AG04449 (cell line): ENCODE data around the gene SLC16A5.
A peak's percentile ranks its signal among the peaks of the same experiment; 100 is the strongest.
"Not testable (repeated sequence)": the region's sequence is repeated elsewhere in the genome, so short reads cannot be mapped to it uniquely, and the experiment has no call there.

ENCODE experiments used
- CTCF ChIA-PET: fragments of 350-600 bp; formaldehyde crosslinking; extraction: SDS; loops from one replicate; lab custom pipeline; 2021; ENCODE audit warnings: antibody characterized with exemption; lab: Yijun Ruan, JAX
- POLR2A ChIA-PET: fragments of 400-600, 350-600 bp; formaldehyde crosslinking; extraction: SDS; loops from one replicate; lab custom pipeline; 2020; ENCODE audit warnings: antibody characterized with exemption, inconsistent platforms; lab: Yijun Ruan, JAX
- DNase-seq: peaks from one replicate; pipeline ENCODE4 v3.0.0-alpha.2; 2010; ENCODE audit warnings: low read depth, low spot score
- H3K4me3 ChIP-seq: 2 replicates; pipeline ENCODE4 v1.5.1; 2011; ENCODE audit warnings: low read depth, mild to moderate bottlenecking, control low read depth, low read length
- TF ChIP-seq, protein P1 (sequence below): IDR thresholded peaks from one replicate; pipeline ENCODE4 v1.5.1; 2011; ENCODE audit warnings: mild to moderate bottlenecking, moderate library complexity, low read length, control low read depth, inconsistent platforms; ENCODE audit not compliant: insufficient read depth; ENCODE audit errors: missing control alignments

SLC16A5 gene

DNA sequence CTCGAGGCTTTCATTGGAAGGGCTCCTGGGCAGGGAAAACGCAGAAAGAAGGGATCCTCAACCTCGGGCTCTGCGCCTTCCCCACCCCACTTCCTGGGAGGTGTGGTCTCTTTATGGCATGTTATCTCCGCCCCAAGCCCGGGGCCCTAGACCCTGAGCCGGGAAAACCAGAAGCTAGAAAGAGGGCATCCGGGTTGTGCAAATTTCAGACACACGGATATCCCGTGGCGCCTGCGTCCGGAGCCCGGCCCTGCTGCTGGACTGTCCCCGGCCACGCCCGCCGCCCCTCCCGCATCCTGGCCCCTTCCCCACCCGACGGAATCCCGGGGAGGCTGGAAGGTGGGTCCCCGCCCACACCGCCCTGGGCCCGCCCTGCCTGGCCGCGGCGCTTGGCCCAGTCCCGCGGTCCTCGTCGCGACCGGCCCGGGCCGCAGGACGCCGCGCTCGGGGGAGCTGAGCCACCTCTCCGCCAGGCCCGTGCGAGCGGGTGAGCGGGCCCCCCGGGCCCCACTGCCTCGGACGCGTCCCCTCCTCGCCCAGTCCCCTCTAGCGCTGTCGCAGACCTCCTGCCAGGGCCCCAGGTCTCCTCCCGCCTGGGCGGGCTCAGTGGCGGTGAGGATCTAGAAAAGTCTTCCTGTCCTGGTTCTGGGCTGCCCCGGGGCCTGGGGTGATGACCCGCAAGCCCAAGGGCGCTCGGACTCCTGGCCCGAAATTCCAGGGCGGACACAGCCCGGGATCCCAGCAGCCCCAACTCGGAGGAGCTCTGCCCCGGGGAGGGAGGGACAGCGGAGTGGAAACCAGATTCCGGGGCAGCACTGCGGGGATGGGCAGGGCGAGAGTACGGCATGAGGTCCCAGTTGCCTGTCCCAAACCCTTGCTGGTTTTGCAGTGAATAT lies at the start of gene SLC16A5:
TSS of gene SLC16A5 (plus strand) at position 397 of the 896 bp plus-strand sequence. CDS start 5,683 bp downstream, outside the sequence.
- no peak for DNase-seq
- TF ChIP-seq, protein P1, sequence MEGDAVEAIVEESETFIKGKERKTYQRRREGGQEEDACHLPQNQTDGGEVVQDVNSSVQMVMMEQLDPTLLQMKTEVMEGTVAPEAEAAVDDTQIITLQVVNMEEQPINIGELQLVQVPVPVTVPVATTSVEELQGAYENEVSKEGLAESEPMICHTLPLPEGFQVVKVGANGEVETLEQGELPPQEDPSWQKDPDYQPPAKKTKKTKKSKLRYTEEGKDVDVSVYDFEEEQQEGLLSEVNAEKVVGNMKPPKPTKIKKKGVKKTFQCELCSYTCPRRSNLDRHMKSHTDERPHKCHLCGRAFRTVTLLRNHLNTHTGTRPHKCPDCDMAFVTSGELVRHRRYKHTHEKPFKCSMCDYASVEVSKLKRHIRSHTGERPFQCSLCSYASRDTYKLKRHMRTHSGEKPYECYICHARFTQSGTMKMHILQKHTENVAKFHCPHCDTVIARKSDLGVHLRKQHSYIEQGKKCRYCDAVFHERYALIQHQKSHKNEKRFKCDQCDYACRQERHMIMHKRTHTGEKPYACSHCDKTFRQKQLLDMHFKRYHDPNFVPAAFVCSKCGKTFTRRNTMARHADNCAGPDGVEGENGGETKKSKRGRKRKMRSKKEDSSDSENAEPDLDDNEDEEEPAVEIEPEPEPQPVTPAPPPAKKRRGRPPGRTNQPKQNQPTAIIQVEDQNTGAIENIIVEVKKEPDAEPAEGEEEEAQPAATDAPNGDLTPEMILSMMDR: no peak
- H3K4me3 ChIP-seq: peak within 1 kb of the TSS; percentile 69
- ChIA-PET POLR2A (interaction anchor here (0.7 to 1.7 kb wide), 4 partner anchors 9 to 26 kb away, joined by 3 to 12 read pairs (median 7); no protein-coding TSS in a partner anchor), CTCF (interaction anchor here (0.8 to 3.2 kb wide), 11 partner anchors 8 to 126 kb away, joined by 3 to 25 read pairs (median 8); partner anchors contain the start of gene ARMC7)

GRCh38 chr17:75039238-75039637 lies 48.5 kb upstream of the SLC16A5 start:
- POLR2A ChIA-PET: no interaction called here
- TF ChIP-seq, protein P1: no peak
- no peak for DNase-seq
- CTCF ChIA-PET: interaction anchor here (1.3 to 4.1 kb wide), 2 partner anchors 78 kb away, joined by 3 to 18 read pairs; no protein-coding TSS in a partner anchor
- no peak overlapping the region for H3K4me3 ChIP-seq

- DNase-seq: no peak
- TF ChIP-seq, protein P1: no peak
- ChIA-PET POLR2A (interaction anchor here (0.7 kb wide), 1 partner anchor 53 kb away, joined by 3 read pairs; no protein-coding TSS in a partner anchor), CTCF (interaction anchor here (2.2 to 4.1 kb wide), 3 partner anchors 18 to 81 kb away, joined by 7 to 18 read pairs (median 8); no protein-coding TSS in a partner anchor)
- no peak overlapping the region for H3K4me3 ChIP-seq
Measured at GRCh38 chr17:75041656-75042280, 46.0 kb upstream of the SLC16A5 start.

DNA sequence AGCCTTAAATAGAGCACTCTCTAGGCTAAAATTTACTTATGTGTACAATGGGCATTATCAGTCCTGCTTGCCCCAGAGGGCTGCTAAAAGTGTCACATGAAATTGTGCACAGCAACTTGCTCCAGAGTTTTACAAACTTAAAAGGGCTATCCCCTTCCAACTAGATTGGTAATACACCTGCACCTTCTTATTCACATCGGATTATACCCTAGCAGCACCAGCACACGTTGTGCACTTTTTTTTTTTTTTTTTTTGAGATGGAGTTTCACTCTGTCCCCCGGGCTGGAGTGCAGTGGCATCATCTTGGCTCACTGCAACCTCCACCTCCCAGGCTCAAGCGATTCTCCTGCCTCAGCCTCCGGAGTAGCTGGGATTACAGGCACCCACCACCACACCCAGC lies 44.0 kb upstream of the SLC16A5 start:
- ChIA-PET CTCF (interaction anchor here (1.2 to 1.7 kb wide), 2 partner anchors 56 to 86 kb away, joined by 3 read pairs; no protein-coding TSS in a partner anchor), POLR2A (interaction anchor here (0.6 kb wide), 1 partner anchor 9 kb away, joined by 4 read pairs; no protein-coding TSS in a partner anchor)
- not testable (repeated sequence) for DNase-seq, H3K4me3 ChIP-seq

DNA sequence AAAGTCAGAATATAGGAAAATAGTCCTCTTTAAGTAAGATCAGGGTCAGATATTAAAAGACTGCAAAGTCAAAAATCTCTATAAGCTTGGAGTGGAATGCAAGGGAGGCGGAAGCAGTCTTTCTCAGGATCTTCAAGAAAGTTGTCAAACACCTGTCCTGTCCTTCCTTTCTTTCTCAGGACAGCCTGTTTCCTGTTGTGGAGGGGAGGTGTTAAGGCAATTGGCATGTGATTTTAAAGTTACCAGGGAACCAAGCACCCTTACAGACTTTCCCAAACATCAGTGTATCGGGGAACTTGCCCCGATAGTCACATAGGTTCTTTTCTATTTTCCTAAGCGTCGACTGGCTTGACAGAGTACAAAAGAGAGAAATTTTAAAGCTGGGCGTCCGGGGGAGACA lies 43.0 kb upstream of the SLC16A5 start:
- H3K4me3 ChIP-seq: no peak overlapping the region
- TF ChIP-seq, protein P1: no peak
- ChIA-PET CTCF (interaction anchor here (1.0 to 1.7 kb wide), 3 partner anchors 10 to 87 kb away, joined by 3 read pairs; no protein-coding TSS in a partner anchor), POLR2A (no interaction called here)
- no peak for DNase-seq

DNA sequence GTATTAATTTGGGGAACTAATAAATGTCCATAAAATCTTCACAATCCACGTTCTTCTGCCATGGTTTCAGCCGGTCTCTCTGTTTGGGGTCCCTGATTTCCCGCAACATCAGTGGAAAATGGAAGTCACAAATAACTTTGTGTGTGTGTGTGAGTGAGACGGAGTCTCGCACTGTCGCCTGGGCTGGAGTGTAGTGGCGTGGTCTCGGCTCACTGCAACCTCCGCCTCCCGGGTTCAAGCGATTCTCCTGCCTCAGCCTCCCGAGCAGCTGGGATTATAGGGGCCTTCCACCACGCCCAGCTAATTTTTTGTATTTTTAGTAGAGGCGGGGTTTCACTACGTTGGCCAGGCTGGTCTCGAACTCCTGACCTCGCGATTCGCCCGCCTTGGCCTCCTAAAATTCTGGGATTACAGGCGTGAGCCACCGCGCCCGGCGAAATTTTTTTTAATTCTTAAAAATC lies 41.8 kb upstream of the SLC16A5 start:
- DNase-seq: not testable (repeated sequence)
- ChIA-PET CTCF (interaction anchor here (1.5 kb wide), 1 partner anchor 85 kb away, joined by 7 read pairs; no protein-coding TSS in a partner anchor), POLR2A (interaction anchor here (1.5 to 3.3 kb wide), 3 partner anchors 11 to 33 kb away, joined by 4 to 18 read pairs (median 8); partner anchors contain the start of gene MRPL58)
- H3K4me3 ChIP-seq: peak overlapping the region; percentile 99
